ENCODE measurements around the gene PPP6R2. TPM values are rescaled to one million over a fixed set of nuclear protein-coding genes. Genes with fewer than 3 reads are reported as not detected.

Gene PPP6R2
- total RNA-seq, 1 donor from 2014 or later = 49.3 TPM

DNA sequence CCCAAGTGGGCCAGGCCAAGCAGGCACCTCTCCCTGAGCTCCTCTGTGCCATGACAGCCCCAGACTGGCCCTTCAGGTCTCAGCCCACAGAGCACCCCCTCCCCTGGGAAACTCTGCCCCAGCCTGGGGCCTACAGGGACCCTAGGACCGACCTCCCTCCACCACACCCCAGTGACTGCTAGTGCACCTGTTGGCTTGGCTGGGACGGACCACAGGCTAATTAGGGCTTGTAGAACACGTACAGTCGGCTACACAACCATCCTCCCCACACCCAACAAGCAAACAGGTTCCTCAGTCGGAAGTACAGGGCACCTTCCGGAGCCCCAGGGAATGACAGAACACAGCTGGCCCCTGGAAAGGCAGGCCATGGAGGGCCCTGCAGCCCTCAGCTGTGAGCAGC is 127.4 kb downstream of the PPP6R2 start:
- DNase-seq (ENCODE audit: low read depth) = no peak
- TF ChIP-seq, protein P1, sequence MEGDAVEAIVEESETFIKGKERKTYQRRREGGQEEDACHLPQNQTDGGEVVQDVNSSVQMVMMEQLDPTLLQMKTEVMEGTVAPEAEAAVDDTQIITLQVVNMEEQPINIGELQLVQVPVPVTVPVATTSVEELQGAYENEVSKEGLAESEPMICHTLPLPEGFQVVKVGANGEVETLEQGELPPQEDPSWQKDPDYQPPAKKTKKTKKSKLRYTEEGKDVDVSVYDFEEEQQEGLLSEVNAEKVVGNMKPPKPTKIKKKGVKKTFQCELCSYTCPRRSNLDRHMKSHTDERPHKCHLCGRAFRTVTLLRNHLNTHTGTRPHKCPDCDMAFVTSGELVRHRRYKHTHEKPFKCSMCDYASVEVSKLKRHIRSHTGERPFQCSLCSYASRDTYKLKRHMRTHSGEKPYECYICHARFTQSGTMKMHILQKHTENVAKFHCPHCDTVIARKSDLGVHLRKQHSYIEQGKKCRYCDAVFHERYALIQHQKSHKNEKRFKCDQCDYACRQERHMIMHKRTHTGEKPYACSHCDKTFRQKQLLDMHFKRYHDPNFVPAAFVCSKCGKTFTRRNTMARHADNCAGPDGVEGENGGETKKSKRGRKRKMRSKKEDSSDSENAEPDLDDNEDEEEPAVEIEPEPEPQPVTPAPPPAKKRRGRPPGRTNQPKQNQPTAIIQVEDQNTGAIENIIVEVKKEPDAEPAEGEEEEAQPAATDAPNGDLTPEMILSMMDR (conservative IDR thresholded peaks at IDR 0.05; ENCODE audit: low read depth, low read length) = no peak
- H3K4me3 ChIP-seq (ENCODE audit: low read depth, low read length) = no peak overlapping the region

DNA sequence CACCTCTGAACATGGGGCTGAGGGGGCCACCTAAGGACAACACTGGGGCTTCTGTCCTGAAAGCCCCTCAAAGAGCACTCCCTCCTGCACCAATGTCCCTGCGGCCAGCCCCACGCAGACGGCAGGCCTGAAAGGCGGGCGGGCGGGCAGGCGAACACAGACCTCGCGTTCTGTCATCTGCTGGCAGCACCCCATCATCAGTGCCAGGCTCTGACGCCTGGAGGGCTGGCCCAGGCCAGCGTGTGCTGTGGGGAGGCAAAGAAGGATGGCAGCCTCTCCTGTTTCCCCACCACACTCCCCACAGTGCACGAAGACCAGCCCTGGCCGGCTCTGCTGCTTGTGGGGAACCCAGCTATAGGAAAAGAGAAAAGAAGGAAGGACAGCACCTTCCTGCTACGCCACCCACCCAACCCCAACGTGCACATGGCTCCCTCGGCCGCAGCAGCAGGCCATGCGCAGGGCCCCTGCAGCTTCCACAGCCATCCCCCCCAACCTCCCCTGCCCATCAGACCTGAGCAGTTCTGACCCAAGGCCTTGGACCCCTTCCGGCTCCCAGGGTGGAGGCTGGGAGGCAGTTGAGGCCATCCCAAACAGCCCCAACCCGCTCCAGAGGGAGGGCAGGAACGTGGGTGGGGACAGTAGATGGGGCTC is 128.2 kb downstream of the PPP6R2 start:
- TF ChIP-seq, protein P1 (conservative IDR thresholded peaks at IDR 0.05; ENCODE audit: low read depth, low read length) = no peak
- H3K4me3 ChIP-seq (ENCODE audit: low read depth, low read length) = no peak overlapping the region
- no peak for DNase-seq (ENCODE audit: low read depth)

DNA sequence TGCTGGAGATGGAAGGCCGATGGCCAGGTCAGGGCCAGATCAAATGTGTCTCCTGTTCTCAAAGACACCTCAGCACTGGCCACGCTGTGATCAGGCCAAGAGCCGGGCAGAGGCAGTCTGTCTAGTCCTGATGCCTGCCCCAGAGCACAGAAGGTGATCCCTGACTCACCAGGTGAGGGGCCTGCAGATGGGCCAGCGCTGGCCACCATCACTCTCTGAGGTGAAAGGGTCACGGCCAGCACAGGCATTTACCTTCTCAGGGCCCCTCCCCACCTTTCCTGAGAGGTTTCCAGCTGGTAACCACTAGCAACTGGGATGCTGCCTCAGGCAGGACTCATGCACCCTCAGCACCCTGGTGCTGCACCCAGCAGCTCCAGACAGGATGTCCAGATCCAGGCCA is 128.8 kb downstream of the PPP6R2 start:
- no peak for DNase-seq (ENCODE audit: low read depth)
- no peak overlapping the region for H3K4me3 ChIP-seq (ENCODE audit: low read depth, low read length)
- TF ChIP-seq, protein P1 (conservative IDR thresholded peaks at IDR 0.05; ENCODE audit: low read depth, low read length) = no peak

DNA sequence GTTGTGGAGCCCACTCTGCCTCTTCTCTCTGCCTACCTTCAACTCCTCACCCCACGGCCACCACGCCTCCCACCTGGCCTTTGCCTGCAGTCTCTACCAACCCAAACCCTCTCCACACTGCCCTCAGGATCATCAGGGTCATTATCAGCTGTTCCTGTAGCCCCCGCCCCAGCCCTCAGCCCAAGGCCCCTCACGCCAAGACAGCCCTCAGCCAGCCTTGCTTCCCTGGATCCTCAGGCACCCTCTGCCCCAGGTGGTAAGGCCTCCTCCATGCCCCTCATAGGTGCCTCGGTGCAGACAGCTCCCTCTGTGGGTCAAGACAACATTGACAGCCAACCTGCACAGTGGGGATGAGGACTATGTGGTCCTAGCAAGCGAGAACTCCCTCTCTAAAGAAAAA is 130.0 kb downstream of the PPP6R2 start:
- TF ChIP-seq, protein P1 (conservative IDR thresholded peaks at IDR 0.05; ENCODE audit: low read depth, low read length) = peak; percentile 53
- H3K4me3 ChIP-seq (ENCODE audit: low read depth, low read length) = no peak overlapping the region

DNA sequence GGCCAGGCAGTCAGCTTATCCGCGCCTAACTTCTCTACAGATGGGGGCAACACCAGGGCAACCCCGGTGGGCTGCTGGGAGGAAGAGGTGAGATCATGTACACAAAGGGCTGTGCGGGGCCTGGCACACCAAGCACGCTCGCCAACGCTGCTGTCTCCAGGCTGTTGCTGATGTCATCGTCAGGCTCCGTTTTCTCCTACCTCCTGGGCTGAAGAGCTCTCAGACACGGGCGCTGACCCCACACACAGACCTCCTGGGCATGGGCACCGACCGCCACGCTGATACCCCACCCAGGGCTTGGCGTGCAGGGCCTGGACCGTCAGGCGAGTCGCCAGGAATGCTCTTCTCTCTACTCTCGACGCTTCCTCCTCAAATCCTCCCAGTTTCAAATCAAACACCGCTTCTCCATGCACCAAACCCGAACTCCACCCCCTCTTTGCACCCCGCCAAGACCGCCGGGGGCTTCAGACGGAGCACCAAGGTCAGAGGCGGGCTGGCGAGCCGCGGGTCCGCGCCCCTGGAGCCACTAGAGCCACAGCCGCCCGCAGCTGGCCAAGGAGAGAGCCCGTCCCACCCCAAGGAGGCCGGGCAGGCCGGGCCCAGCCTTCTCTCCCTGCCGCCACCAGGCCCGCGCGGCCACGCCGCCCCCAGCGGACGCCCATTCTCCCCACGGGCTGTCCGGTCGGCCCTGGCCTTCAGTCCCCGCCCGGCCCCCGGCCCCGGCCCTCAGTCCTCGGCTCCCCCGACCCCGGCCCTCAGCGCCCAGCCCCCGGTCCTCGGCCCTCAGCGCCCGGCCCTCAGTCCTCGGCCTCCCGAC is 130.9 kb downstream of the PPP6R2 start:
- DNase-seq (ENCODE audit: low read depth) = no peak
- TF ChIP-seq, protein P1 (conservative IDR thresholded peaks at IDR 0.05; ENCODE audit: low read depth, low read length) = no peak
- peak overlapping the region; percentile 79 for H3K4me3 ChIP-seq (ENCODE audit: low read depth, low read length)

More for the DNA sequence above, 130.0 kb downstream of the PPP6R2 start:
- no peak for DNase-seq (ENCODE audit: low read depth)

DNA sequence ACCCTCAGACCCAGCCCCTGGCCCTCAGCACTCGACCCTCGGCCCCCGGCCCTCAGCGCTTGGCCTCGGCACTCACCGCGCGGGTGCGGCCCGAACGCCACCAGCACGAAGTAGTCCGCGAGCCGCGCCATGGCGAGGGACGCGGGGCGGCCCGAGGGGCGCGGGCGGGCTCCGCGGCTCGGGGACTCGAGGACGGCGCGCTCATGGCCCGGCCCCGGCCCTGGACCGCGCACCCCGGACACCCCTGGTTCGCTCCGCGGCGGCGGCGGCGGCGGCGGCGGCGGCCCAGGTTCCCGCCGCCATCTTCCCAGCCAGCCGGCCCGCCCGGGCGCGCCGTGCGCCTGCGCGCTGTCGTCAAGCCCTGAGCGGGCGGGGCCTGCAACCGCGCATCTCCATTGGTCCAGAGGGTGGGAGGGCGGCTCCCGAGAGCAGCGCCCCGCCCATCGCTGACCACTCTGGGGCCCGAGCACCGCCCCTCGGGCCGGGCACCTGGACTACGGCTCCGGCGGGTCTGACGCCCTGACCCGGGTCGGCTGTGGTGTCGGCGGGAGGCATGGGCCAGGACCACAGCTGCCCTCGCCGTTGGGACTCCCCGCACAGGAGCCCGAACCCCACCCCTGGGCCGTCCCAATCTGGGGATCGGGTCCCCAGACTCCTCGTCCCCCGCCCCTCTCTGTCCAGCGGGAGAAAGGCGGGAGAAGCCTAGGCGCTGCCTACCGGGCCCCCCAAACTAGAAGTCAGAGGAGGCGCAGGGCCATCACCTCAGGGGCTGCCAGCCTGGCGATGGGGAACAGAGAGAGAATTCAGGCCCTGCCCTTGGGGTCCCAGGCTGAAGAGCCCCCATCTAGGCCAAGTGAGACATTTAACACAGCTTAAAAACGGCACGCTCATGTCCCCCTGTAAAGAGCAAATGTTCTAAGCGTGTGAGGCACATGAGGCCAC is 131.9 kb downstream of the PPP6R2 start, which contains the start of gene SBF1:
Gene SBF1 (minus strand): TSS at position 326 of the 942 bp plus-strand sequence. CDS start 195 bp downstream, at position 131.
- TF ChIP-seq, protein P1 (conservative IDR thresholded peaks at IDR 0.05; ENCODE audit: low read depth, low read length) = no peak
- DNase-seq (ENCODE audit: low read depth) = no peak
- peak within 1 kb of the TSS; percentile 79 for H3K4me3 ChIP-seq (ENCODE audit: low read depth, low read length)
